Liver (tissue), 9 donors: ENCODE results near the gene FOXG1. TPM values are rescaled to one million over a fixed set of nuclear protein-coding genes. Genes with fewer than 3 reads are reported as not detected.

ENCODE experiments used
- DNase-seq: peaks from one replicate; pipeline ENCODE4 v3.0.0-alpha.2; 2017; ENCODE audit warnings: low spot score
- H3K27ac ChIP-seq, 2 donors: one replicate each; pipeline ENCODE4 v1.7.0; 2013; ENCODE audit warnings: inconsistent platforms in 2 of 2, low read length in 2 of 2, control low read depth in 1 of 2, low read depth in 1 of 2, mild to moderate bottlenecking in 1 of 2
- H3K27me3 ChIP-seq, 4 donors: one replicate each; pipeline versions ENCODE4 v1.6.1 to v1.7.0; 2013; ENCODE audit warnings: low read length in 3 of 4, inconsistent platforms in 1 of 4, mild to moderate bottlenecking in 1 of 4, moderate library complexity in 1 of 4; ENCODE audit not compliant: control insufficient read depth in 4 of 4, insufficient read depth in 4 of 4
- H3K36me3 ChIP-seq, 4 donors: one replicate each; pipeline versions ENCODE4 v1.6.1 to v1.7.0; 2013; ENCODE audit warnings: low read length in 3 of 4, mild to moderate bottlenecking in 3 of 4, low read depth in 1 of 4, moderate library complexity in 1 of 4; ENCODE audit not compliant: control insufficient read depth in 4 of 4, insufficient read depth in 3 of 4
- H3K4me1 ChIP-seq, 4 donors: one replicate each; pipeline versions ENCODE4 v1.6.1 to v1.7.0; 2013; ENCODE audit warnings: low read length in 3 of 4, mild to moderate bottlenecking in 3 of 4, moderate library complexity in 1 of 4; ENCODE audit not compliant: control insufficient read depth in 4 of 4, insufficient read depth in 4 of 4
- H3K4me3 ChIP-seq, 3 donors: one replicate each; pipeline versions ENCODE4 v1.6.1 to v1.7.0; 2013; ENCODE audit warnings: low read length in 3 of 3, control low read depth in 1 of 3, low read depth in 1 of 3, mild to moderate bottlenecking in 1 of 3
- H3K9ac ChIP-seq, 2 donors: one replicate each; pipeline ENCODE4 v1.7.0; 2013; ENCODE audit warnings: low read length in 2 of 2, mild to moderate bottlenecking in 2 of 2, moderate library complexity in 2 of 2, control low read depth in 1 of 2, low read depth in 1 of 2
- H3K9me3 ChIP-seq, 4 donors: one replicate each; pipeline versions ENCODE4 v1.6.1 to v1.7.0; 2013; ENCODE audit warnings: low read length in 3 of 4; ENCODE audit not compliant: control insufficient read depth in 4 of 4
- EGR1 ChIP-seq, 2 donors: IDR thresholded peaks; 2 replicates each; pipeline ENCODE4 v1.6.1; 2016 to 2018; ENCODE audit warnings: antibody characterized with exemption in 2 of 2, low read depth in 2 of 2
- FOXA1 ChIP-seq: IDR thresholded peaks from 2 replicates; pipeline ENCODE4 v1.6.1; 2016; ENCODE audit warnings: antibody characterized with exemption
- FOXA2 ChIP-seq: IDR thresholded peaks from 2 replicates; pipeline ENCODE4 v1.6.1; 2016; ENCODE audit warnings: antibody characterized with exemption
- GABPA ChIP-seq, 2 donors: IDR thresholded peaks in 1 of 2; conservative IDR thresholded peaks in 1 of 2; 2 replicates each; pipeline ENCODE4 v1.6.1; 2016; ENCODE audit warnings: antibody characterized with exemption in 2 of 2, mild to moderate bottlenecking in 1 of 2, moderate library complexity in 1 of 2
- HNF4A ChIP-seq, 2 donors: conservative IDR thresholded peaks; 2 replicates each; pipeline ENCODE4 v1.6.1; 2016; ENCODE audit warnings: antibody characterized with exemption in 2 of 2, mild to moderate bottlenecking in 2 of 2
- HNF4G ChIP-seq: IDR thresholded peaks from 2 replicates; pipeline ENCODE4 v1.6.1; 2016; ENCODE audit warnings: antibody characterized with exemption
- JUND ChIP-seq, 2 donors: IDR thresholded peaks; 2 replicates each; pipeline ENCODE4 v1.6.1; 2016; ENCODE audit warnings: antibody characterized with exemption in 2 of 2
- NR2F2 ChIP-seq: IDR thresholded peaks from 2 replicates; pipeline ENCODE4 v1.6.1; 2016; ENCODE audit warnings: antibody characterized with exemption
- SP1 ChIP-seq: IDR thresholded peaks from 2 replicates; pipeline ENCODE4 v1.6.1; 2018; ENCODE audit warnings: antibody characterized with exemption, mild to moderate bottlenecking
- TAF1 ChIP-seq: conservative IDR thresholded peaks from 2 replicates; pipeline ENCODE4 v1.6.1; 2016; ENCODE audit warnings: antibody characterized with exemption, mild to moderate bottlenecking
- WGBS: extraction: QIAGEN DNeasy Blood & Tissue Kit; methylation state at CpG from one replicate; pipeline ENCODE4 v1.1.7; 2013; 5-methylcytosine and 5-hydroxymethylcytosine counted together
- polyA plus RNA-seq, 2 donors: library from polyadenylated mRNA; stranded (reverse) in 1 of 2; unstranded in 1 of 2; fragments of 200-250 nt in 1 of 2; fragments of >200 nt in 1 of 2; fragmentation: Nextera tagmentation in 1 of 2; extraction: Ambion mirVana in 1 of 2; gene quantifications; one replicate each; pipeline versions ENCODE4 v1.2.1 to v1.2.3, GENCODE V29; 2013 to 2015
- total RNA-seq, 2 donors: library from RNA; depleted of rRNA; stranded (reverse); fragments of >200 nt; gene quantifications; one replicate each; pipeline ENCODE4 v1.2.3, GENCODE V29; 2014
- TF ChIP-seq, protein P1 (sequence below): IDR thresholded peaks from 2 replicates; pipeline ENCODE4 v1.6.1; 2016; ENCODE audit warnings: antibody characterized with exemption
- TF ChIP-seq, protein P2 (sequence below): fragments of 150-350 bp; IDR thresholded peaks from 2 replicates; pipeline ENCODE4 v1.5.1; 2017; ENCODE audit warnings: improper control_type of control experiment, low read depth, low read length; ENCODE audit not compliant: missing input control
- TF ChIP-seq, protein P3 (sequence below): IDR thresholded peaks from 2 replicates; pipeline ENCODE4 v1.6.1; 2016; ENCODE audit warnings: antibody characterized with exemption, mild to moderate bottlenecking
- TF ChIP-seq, protein P4 (sequence below): IDR thresholded peaks from 2 replicates; pipeline ENCODE4 v1.6.1; 2016; ENCODE audit warnings: antibody characterized with exemption
- donor health status: healthy.
- donor health status: healthy.
- donor health status: healthy.
- donor health status: healthy.
- donor health status: healthy.

FOXG1 gene
- total and polyA plus RNA-seq, 4 donors, result not detected

DNA sequence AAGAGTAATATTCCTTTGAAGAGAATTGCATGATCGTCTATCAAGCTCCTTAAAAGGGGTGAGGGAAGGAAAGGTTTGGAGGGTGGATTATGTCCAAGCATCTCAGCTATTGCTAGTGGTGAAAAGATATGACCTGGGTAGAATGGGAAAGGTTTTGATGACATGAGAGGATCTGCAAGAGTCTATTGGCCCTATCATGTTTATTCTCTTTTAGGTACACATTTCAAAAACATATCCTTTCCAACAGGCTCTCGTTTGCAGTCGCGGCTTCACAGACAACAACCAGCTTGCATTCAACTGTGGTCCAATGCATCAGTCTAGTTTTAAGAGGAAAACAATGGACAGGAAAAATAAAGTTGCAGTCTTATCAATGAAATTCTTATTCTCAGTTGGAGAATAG lies 17.1 kb downstream of the FOXG1 start:
- Histone ChIP-seq H3K9ac (no peak overlapping the region), H3K9me3 (peaks cover 0 to 3% (median under 1%) of the 10 kb centered on the region in 4 donors), H3K27ac (no peak overlapping the region), H3K27me3 (peaks cover 0 to 28% (median 11%) of the 10 kb centered on the region in 4 donors), H3K4me3 (no peak overlapping the region), H3K36me3 (no peaks in the 10 kb centered on the region), H3K4me1 (peaks cover 0 to 8% (median 6%) of the 10 kb centered on the region in 4 donors)
- 10% methylated on average over 4 of the region's 4 CpGs for WGBS
- no peak for DNase-seq
- no peak for TF ChIP-seq EGR1 (IDR thresholded peaks at IDR 0.05; ENCODE audit: low read depth in 2 of 2)
- no peak for TF ChIP-seq JUND (IDR thresholded peaks at IDR 0.05)
- TF ChIP-seq, protein P1, sequence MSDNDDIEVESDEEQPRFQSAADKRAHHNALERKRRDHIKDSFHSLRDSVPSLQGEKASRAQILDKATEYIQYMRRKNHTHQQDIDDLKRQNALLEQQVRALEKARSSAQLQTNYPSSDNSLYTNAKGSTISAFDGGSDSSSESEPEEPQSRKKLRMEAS, result no peak
- no peak for TF ChIP-seq FOXA2
- TF ChIP-seq SP1, result no peak
- no peak for TF ChIP-seq FOXA1
- TF ChIP-seq, protein P2, sequence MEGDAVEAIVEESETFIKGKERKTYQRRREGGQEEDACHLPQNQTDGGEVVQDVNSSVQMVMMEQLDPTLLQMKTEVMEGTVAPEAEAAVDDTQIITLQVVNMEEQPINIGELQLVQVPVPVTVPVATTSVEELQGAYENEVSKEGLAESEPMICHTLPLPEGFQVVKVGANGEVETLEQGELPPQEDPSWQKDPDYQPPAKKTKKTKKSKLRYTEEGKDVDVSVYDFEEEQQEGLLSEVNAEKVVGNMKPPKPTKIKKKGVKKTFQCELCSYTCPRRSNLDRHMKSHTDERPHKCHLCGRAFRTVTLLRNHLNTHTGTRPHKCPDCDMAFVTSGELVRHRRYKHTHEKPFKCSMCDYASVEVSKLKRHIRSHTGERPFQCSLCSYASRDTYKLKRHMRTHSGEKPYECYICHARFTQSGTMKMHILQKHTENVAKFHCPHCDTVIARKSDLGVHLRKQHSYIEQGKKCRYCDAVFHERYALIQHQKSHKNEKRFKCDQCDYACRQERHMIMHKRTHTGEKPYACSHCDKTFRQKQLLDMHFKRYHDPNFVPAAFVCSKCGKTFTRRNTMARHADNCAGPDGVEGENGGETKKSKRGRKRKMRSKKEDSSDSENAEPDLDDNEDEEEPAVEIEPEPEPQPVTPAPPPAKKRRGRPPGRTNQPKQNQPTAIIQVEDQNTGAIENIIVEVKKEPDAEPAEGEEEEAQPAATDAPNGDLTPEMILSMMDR, result no peak
- TF ChIP-seq HNF4G, result no peak
- TF ChIP-seq NR2F2, result no peak
- TF ChIP-seq, protein P3, sequence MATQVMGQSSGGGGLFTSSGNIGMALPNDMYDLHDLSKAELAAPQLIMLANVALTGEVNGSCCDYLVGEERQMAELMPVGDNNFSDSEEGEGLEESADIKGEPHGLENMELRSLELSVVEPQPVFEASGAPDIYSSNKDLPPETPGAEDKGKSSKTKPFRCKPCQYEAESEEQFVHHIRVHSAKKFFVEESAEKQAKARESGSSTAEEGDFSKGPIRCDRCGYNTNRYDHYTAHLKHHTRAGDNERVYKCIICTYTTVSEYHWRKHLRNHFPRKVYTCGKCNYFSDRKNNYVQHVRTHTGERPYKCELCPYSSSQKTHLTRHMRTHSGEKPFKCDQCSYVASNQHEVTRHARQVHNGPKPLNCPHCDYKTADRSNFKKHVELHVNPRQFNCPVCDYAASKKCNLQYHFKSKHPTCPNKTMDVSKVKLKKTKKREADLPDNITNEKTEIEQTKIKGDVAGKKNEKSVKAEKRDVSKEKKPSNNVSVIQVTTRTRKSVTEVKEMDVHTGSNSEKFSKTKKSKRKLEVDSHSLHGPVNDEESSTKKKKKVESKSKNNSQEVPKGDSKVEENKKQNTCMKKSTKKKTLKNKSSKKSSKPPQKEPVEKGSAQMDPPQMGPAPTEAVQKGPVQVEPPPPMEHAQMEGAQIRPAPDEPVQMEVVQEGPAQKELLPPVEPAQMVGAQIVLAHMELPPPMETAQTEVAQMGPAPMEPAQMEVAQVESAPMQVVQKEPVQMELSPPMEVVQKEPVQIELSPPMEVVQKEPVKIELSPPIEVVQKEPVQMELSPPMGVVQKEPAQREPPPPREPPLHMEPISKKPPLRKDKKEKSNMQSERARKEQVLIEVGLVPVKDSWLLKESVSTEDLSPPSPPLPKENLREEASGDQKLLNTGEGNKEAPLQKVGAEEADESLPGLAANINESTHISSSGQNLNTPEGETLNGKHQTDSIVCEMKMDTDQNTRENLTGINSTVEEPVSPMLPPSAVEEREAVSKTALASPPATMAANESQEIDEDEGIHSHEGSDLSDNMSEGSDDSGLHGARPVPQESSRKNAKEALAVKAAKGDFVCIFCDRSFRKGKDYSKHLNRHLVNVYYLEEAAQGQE, result no peak
- no peak for TF ChIP-seq GABPA (IDR thresholded peaks at IDR 0.05 in 1 of 2, conservative IDR thresholded peaks at IDR 0.05 in 1 of 2)

DNA sequence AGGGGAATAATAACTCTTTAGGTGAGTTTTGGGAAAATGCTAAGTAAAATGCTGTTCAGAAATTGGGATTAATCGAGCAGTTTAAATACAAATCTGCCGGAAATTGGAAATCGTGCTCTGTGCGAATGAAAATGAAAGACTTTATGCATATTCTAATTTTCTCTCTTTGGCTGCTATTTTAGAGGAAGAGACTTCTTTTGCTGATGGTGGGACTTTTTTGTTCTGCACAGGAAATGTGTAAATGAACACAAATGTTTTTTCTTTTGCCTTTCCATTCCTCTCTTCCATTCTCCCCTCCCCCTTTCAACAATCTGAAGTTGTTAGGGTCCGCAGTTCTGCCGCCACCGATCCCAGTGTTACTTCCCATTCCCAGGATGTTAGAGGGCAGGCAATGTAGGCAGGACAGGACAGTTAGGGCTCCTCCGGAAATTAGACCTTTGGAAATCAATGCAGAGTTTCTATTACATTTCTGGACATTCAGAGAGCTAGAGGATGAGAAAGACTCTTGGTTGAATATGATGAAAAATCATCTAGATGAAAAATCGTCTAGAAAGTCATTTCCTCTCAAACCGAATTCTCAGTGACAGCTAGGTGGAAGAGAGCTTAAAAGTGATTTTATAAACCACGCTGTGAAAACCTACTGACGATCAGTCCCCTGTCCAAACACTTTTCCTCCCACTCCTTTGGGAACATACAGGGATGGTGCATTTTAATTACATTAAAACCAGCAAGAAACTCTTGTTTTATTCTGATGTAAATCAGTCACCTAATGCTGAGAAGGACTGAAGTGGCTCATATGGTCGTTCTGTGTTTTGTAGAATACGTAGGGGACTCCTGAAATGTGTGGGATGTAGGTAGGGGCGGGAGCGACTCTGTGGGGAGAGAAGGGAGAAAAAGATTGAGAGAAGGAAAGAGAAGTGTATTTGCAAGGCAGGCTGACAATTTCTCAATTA lies 17.8 kb downstream of the FOXG1 start:
- 8% methylated on average over 16 of the region's 16 CpGs for WGBS
- Histone ChIP-seq H3K27ac (no peak overlapping the region), H3K4me3 (no peak overlapping the region), H3K9ac (no peak overlapping the region), H3K9me3 (peaks cover 0 to 3% (median under 1%) of the 10 kb centered on the region in 4 donors), H3K36me3 (no peaks in the 10 kb centered on the region), H3K4me1 (peaks cover 0 to 8% (median 6%) of the 10 kb centered on the region in 4 donors), H3K27me3 (peaks cover 0 to 27% (median 11%) of the 10 kb centered on the region in 4 donors)
- no peak for DNase-seq
- TF ChIP-seq, protein P1, result no peak
- TF ChIP-seq TAF1, result no peak
- TF ChIP-seq HNF4A (conservative IDR thresholded peaks at IDR 0.05), result no peak
- TF ChIP-seq HNF4G, result no peak
- TF ChIP-seq, protein P2, result no peak
- TF ChIP-seq NR2F2, result no peak
- no peak for TF ChIP-seq GABPA (IDR thresholded peaks at IDR 0.05 in 1 of 2, conservative IDR thresholded peaks at IDR 0.05 in 1 of 2)
- TF ChIP-seq, protein P3, result no peak
- no peak for TF ChIP-seq EGR1 (IDR thresholded peaks at IDR 0.05; ENCODE audit: low read depth in 2 of 2)
- TF ChIP-seq, protein P4, sequence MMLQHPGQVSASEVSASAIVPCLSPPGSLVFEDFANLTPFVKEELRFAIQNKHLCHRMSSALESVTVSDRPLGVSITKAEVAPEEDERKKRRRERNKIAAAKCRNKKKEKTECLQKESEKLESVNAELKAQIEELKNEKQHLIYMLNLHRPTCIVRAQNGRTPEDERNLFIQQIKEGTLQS, result no peak
